Measurements from ENCODE around the gene SH2D6. TPM values are rescaled to one million over a fixed set of nuclear protein-coding genes. Genes with fewer than 3 reads are reported as not detected.

The SH2D6 gene
- polyA plus RNA-seq, 1 donor from 2014 or later = not detected

DNA sequence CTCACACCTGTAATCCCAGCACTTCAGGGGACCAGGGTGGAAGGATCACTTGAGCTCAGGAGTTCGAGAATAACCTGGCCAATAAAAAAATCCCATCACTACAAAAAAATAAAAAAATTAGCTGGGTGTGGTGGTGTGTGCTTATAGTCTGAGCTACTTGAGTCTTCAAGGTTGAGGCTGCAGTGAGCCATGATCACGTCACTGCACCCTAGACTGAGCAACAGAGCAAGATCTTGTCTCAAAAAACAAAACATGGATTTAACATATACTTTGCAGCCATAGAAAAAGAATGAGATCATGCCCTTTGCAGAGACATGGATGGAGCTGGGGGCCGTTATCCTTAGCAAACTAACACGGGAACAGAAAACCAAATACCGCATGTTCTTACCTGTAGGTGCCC is 22.2 kb downstream of the SH2D6 start:
- H3K9ac ChIP-seq (ENCODE audit: low read length) = no peak overlapping the region
- H3K4me2 ChIP-seq (ENCODE audit: low read length) = no peak overlapping the region
- TF ChIP-seq SMC3 (conservative IDR thresholded peaks at IDR 0.05; ENCODE audit: poor library complexity) (no peak), RAD21 (conservative IDR thresholded peaks at IDR 0.05) (no peak), CTCF (IDR thresholded peaks at IDR 0.05; ENCODE audit: poor library complexity, severe bottlenecking) (no peak), MXI1 (conservative IDR thresholded peaks at IDR 0.05; ENCODE audit: poor library complexity, severe bottlenecking) (no peak), EP300 (conservative IDR thresholded peaks at IDR 0.05; ENCODE audit: poor library complexity, severe bottlenecking) (no peak), EZH2 (IDR thresholded peaks at IDR 0.05; ENCODE audit: borderline replicate concordance, insufficient read depth, low read length, poor library complexity, severe bottlenecking) (no peak), TAF1 (IDR thresholded peaks at IDR 0.05; ENCODE audit: low read depth) (no peak), POLR2AphosphoS5 (IDR thresholded peaks at IDR 0.05) (no peak)
- TF ChIP-seq, protein P1, sequence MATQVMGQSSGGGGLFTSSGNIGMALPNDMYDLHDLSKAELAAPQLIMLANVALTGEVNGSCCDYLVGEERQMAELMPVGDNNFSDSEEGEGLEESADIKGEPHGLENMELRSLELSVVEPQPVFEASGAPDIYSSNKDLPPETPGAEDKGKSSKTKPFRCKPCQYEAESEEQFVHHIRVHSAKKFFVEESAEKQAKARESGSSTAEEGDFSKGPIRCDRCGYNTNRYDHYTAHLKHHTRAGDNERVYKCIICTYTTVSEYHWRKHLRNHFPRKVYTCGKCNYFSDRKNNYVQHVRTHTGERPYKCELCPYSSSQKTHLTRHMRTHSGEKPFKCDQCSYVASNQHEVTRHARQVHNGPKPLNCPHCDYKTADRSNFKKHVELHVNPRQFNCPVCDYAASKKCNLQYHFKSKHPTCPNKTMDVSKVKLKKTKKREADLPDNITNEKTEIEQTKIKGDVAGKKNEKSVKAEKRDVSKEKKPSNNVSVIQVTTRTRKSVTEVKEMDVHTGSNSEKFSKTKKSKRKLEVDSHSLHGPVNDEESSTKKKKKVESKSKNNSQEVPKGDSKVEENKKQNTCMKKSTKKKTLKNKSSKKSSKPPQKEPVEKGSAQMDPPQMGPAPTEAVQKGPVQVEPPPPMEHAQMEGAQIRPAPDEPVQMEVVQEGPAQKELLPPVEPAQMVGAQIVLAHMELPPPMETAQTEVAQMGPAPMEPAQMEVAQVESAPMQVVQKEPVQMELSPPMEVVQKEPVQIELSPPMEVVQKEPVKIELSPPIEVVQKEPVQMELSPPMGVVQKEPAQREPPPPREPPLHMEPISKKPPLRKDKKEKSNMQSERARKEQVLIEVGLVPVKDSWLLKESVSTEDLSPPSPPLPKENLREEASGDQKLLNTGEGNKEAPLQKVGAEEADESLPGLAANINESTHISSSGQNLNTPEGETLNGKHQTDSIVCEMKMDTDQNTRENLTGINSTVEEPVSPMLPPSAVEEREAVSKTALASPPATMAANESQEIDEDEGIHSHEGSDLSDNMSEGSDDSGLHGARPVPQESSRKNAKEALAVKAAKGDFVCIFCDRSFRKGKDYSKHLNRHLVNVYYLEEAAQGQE (IDR thresholded peaks at IDR 0.05; ENCODE audit: borderline replicate concordance) = no peak
- H3F3A ChIP-seq (ENCODE audit: insufficient read depth, low read length, poor library complexity, severe bottlenecking) = no peaks in the 10 kb centered on the region
- no peaks in the 10 kb centered on the region for H3K9me3 ChIP-seq (ENCODE audit: low read length)
- no peak overlapping the region for H3K4me3 ChIP-seq (ENCODE audit: low read length)
- no peak overlapping the region for H2AFZ ChIP-seq (ENCODE audit: low read depth, low read length)
- H3K27me3 ChIP-seq (ENCODE audit: insufficient read depth, low read depth, low read length) = no peaks in the 10 kb centered on the region
- H3K79me2 ChIP-seq (replicated peaks; ENCODE audit: insufficient read depth, low read length) = no peaks in the 10 kb centered on the region
- no peak overlapping the region for H3K27ac ChIP-seq (ENCODE audit: low read length)
- H3K9me2 ChIP-seq (ENCODE audit: insufficient read depth, low read length) = no peaks in the 10 kb centered on the region
- no peaks in the 10 kb centered on the region for H4K20me1 ChIP-seq (ENCODE audit: insufficient read depth)
- H3K36me3 ChIP-seq (ENCODE audit: insufficient read depth, low read length) = no peaks in the 10 kb centered on the region

DNA sequence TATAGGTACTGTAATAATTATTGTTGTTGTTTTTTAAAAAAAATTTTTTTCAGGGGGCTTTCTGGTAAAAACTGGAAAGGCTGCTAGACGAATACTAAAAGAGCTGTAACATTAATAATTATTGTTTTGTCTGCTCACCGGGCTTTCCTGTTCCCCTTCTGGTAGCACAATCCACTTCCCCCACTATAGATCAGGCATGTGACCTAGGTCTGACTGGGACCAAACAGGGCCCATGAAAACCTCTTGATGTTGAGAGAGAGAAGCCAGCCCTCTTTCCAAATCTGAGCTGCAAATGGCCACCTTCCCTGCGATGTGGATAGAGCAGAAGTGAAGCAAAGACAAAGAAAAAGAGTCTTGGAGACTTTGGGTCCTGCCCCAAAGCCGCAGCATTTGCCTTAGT is 23.4 kb downstream of the SH2D6 start:
- Histone ChIP-seq H2AFZ (ENCODE audit: low read depth, low read length) (no peak overlapping the region), H3K9me3 (ENCODE audit: low read length) (no peaks in the 10 kb centered on the region)

More for the DNA sequence above, 23.4 kb downstream of the SH2D6 start:
- Histone ChIP-seq H3K79me2 (replicated peaks; ENCODE audit: insufficient read depth, low read length) (no peaks in the 10 kb centered on the region), H3F3A (ENCODE audit: insufficient read depth, low read length, poor library complexity, severe bottlenecking) (no peaks in the 10 kb centered on the region), H3K27me3 (ENCODE audit: insufficient read depth, low read depth, low read length) (no peaks in the 10 kb centered on the region), H3K4me3 (ENCODE audit: low read length) (no peak overlapping the region), H3K9ac (ENCODE audit: low read length) (no peak overlapping the region), H3K4me2 (ENCODE audit: low read length) (no peak overlapping the region), H3K9me2 (ENCODE audit: insufficient read depth, low read length) (no peaks in the 10 kb centered on the region), H3K36me3 (ENCODE audit: insufficient read depth, low read length) (no peaks in the 10 kb centered on the region), H3K27ac (ENCODE audit: low read length) (no peak overlapping the region), H4K20me1 (ENCODE audit: insufficient read depth) (no peaks in the 10 kb centered on the region)
- TF ChIP-seq, protein P1 (IDR thresholded peaks at IDR 0.05; ENCODE audit: borderline replicate concordance) = no peak
- TF ChIP-seq CTCF (IDR thresholded peaks at IDR 0.05; ENCODE audit: poor library complexity, severe bottlenecking) (no peak), EZH2 (IDR thresholded peaks at IDR 0.05; ENCODE audit: borderline replicate concordance, insufficient read depth, low read length, poor library complexity, severe bottlenecking) (no peak), TAF1 (IDR thresholded peaks at IDR 0.05; ENCODE audit: low read depth) (no peak), POLR2AphosphoS5 (IDR thresholded peaks at IDR 0.05) (no peak), RAD21 (conservative IDR thresholded peaks at IDR 0.05) (no peak), MXI1 (conservative IDR thresholded peaks at IDR 0.05; ENCODE audit: poor library complexity, severe bottlenecking) (no peak)
